ENCODE data around the gene CSNK2A3. TPM values are rescaled to one million over a fixed set of nuclear protein-coding genes. Genes with fewer than 3 reads are reported as not detected.

CSNK2A3 gene
- total and polyA plus RNA-seq, 10 of the 15 experiments (the other 5 are each of a cell fraction or from before 2014, with no cell fraction given), result 0.68 to 6.2 (median 1.4) TPM

- TF ChIP-seq NFIC (IDR thresholded peaks at IDR 0.05; ENCODE audit: low read depth, low read length), result no peak
Measured at GRCh38 chr11:11389238-11389637, 36.2 kb upstream of the CSNK2A3 start (continued).

GRCh38 chr11:11387622-11388305, 34.7 kb upstream of the CSNK2A3 start:
- FAIRE-seq (no peak), ATAC-seq (no peak), DNase-seq (ENCODE audit: low read depth, low spot score) (no peak)
- ChIA-PET CTCF (interaction anchor here (1.9 kb wide), 1 partner anchor 13 kb away, joined by 7 read pairs; no protein-coding TSS in a partner anchor), SMC1A (ENCODE audit: uncharacterized antibody, unreplicated experiment) (no interaction called here), POLR2A (no interaction called here), RAD21 (ENCODE audit: unreplicated experiment) (no interaction called here)
- Histone ChIP-seq H3K36me3 (ENCODE audit: control insufficient read depth in 2 of 2, insufficient read depth in 2 of 2, low read length in 1 of 2) (no peaks in the 10 kb centered on the region; a peak in 1 of 4 replicates), H3K9me3 (replicated peaks; ENCODE audit: control insufficient read depth, insufficient read depth, low read length) (no peaks in the 10 kb centered on the region), H3K9ac (ENCODE audit: control insufficient read depth, insufficient read depth, low read length) (no peak overlapping the region), H3K79me2 (ENCODE audit: control insufficient read depth, insufficient read depth, low read length) (no peaks in the 10 kb centered on the region), H3K27me3 (replicated peaks in 1 of 2; ENCODE audit: control insufficient read depth in 2 of 2, insufficient read depth in 2 of 2, low read length in 1 of 2) (no peaks in the 10 kb centered on the region), H4K20me1 (ENCODE audit: control insufficient read depth, insufficient read depth) (no peaks in the 10 kb centered on the region), H3K4me1 (ENCODE audit: control insufficient read depth, insufficient read depth, low read length) (no peaks in the 10 kb centered on the region), H3K4me3 (no peak overlapping the region), H2AFZ (ENCODE audit: control insufficient read depth, low read depth, low read length) (no peak overlapping the region), H3K4me2 (ENCODE audit: control insufficient read depth, insufficient read depth) (no peak overlapping the region), H3K27ac (ENCODE audit: control insufficient read depth, insufficient read depth) (no peak overlapping the region)
- intact Hi-C loops (cut with micrococcal nuclease; ENCODE audit: unreplicated experiment), result loop anchor here (5.0 kb wide), 1 partner anchor 375 kb away; no protein-coding TSS in a partner anchor
- 59% methylated on average over 10 of the region's 10 CpGs for WGBS (ENCODE audit: insufficient coverage, insufficient replicate concordance, low lambda C conversion rate, missing lambda C conversion rate)
- no TSS peak for BruUV-seq (replicated peaks)
- in situ Hi-C loops (cut with MboI), result no loop called here
- TF ChIP-seq NFIC (IDR thresholded peaks at IDR 0.05; ENCODE audit: low read depth, low read length) (no peak), ZNF274 (IDR thresholded peaks at IDR 0.05; ENCODE audit: insufficient read depth, insufficient read length) (no peak), ETV6 (conservative IDR thresholded peaks at IDR 0.05 in 1 of 2, IDR thresholded peaks at IDR 0.05 in 1 of 2; ENCODE audit: borderline replicate concordance in 1 of 2, low read depth in 1 of 2) (no peak), PML (IDR thresholded peaks at IDR 0.05; ENCODE audit: low read length) (no peak), CBX5 (IDR thresholded peaks at IDR 0.05; ENCODE audit: low read depth) (no peak), RUNX3 (IDR thresholded peaks at IDR 0.05; ENCODE audit: low read length) (no peak), TAF1 (IDR thresholded peaks at IDR 0.05; ENCODE audit: borderline replicate concordance, low read depth, low read length) (no peak), MLLT1 (IDR thresholded peaks at IDR 0.05) (no peak), ASH2L (IDR thresholded peaks at IDR 0.05; ENCODE audit: borderline replicate concordance, low read depth) (no peak), KDM1A (IDR thresholded peaks at IDR 0.05; ENCODE audit: borderline replicate concordance) (no peak), TBL1XR1 (IDR thresholded peaks at IDR 0.05; ENCODE audit: low read depth, low read length) (no peak), USF2 (IDR thresholded peaks at IDR 0.05; ENCODE audit: borderline replicate concordance, low read depth, low read length) (no peak), ZBTB40 (IDR thresholded peaks at IDR 0.05; ENCODE audit: borderline replicate concordance) (no peak), ZNF622 (IDR thresholded peaks at IDR 0.05) (no peak)

All from GM12878 (cell line).